ENCODE results near the gene ZFYVE28. TPM values are rescaled to one million over a fixed set of nuclear protein-coding genes. Genes with fewer than 3 reads are reported as not detected.

ZFYVE28 gene
- total RNA-seq, 2 donors from 2014 or later: 6.6 to 30.2 TPM

DNA sequence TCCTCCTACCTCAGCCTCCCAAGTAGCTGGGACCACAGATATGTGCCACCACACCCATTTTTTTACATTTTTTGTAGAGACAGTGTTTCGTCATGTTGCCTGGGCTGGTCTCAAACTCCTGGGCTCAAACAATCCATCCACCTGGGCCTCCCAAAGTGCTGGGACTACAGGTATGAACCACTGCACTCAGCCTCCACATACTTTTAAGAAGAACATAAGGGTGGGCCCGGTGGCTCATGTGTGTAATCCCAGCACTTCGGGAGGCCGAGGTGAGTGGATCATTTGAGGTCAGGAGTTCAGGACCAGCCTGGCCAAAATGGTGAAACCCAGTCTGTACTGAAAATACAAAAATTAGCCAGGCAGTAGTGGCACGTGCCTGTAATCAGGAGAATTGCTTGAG, 105.1 kb downstream of the ZFYVE28 start:
- DNase-seq (ENCODE audit: low spot score): no peak
- intact Hi-C loops (cut with DNase I): no loop called here
- TF ChIP-seq, protein P1, sequence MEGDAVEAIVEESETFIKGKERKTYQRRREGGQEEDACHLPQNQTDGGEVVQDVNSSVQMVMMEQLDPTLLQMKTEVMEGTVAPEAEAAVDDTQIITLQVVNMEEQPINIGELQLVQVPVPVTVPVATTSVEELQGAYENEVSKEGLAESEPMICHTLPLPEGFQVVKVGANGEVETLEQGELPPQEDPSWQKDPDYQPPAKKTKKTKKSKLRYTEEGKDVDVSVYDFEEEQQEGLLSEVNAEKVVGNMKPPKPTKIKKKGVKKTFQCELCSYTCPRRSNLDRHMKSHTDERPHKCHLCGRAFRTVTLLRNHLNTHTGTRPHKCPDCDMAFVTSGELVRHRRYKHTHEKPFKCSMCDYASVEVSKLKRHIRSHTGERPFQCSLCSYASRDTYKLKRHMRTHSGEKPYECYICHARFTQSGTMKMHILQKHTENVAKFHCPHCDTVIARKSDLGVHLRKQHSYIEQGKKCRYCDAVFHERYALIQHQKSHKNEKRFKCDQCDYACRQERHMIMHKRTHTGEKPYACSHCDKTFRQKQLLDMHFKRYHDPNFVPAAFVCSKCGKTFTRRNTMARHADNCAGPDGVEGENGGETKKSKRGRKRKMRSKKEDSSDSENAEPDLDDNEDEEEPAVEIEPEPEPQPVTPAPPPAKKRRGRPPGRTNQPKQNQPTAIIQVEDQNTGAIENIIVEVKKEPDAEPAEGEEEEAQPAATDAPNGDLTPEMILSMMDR (IDR thresholded peaks at IDR 0.05): no peak
- TF ChIP-seq POLR2AphosphoS5 (IDR thresholded peaks at IDR 0.05) (no peak), POLR2A (IDR thresholded peaks at IDR 0.05) (no peak)
- Histone ChIP-seq H3K27ac (no peak overlapping the region), H3K4me3 (no peak overlapping the region), H3K27me3 (replicated peaks; ENCODE audit: insufficient read depth) (no peaks in the 10 kb centered on the region), H3K9me3 (no peaks in the 10 kb centered on the region), H3K4me1 (replicated peaks) (no peaks in the 10 kb centered on the region), H3K36me3 (no peaks in the 10 kb centered on the region)
- 71% methylated on average over 5 of the region's 5 CpGs for WGBS

GRCh38 chr4:2306773-2307410, 111.6 kb downstream of the ZFYVE28 start:
- no peak overlapping the region for H3K27ac ChIP-seq
- no peaks in the 10 kb centered on the region for H3K27me3 ChIP-seq (replicated peaks; ENCODE audit: insufficient read depth)
- TF ChIP-seq POLR2A (IDR thresholded peaks at IDR 0.05): no peak
- no peak for TF ChIP-seq POLR2AphosphoS5 (IDR thresholded peaks at IDR 0.05)
- TF ChIP-seq, protein P1 (IDR thresholded peaks at IDR 0.05): no peak
- H3K4me1 ChIP-seq (replicated peaks): no peaks in the 10 kb centered on the region
- DNase-seq (ENCODE audit: low spot score): no peak
- no peak overlapping the region for H3K4me3 ChIP-seq
- no peaks in the 10 kb centered on the region for H3K9me3 ChIP-seq
- WGBS: 93% methylated on average over 10 of the region's 10 CpGs
- no peaks in the 10 kb centered on the region for H3K36me3 ChIP-seq
- intact Hi-C loops (cut with DNase I): no loop called here

DNA sequence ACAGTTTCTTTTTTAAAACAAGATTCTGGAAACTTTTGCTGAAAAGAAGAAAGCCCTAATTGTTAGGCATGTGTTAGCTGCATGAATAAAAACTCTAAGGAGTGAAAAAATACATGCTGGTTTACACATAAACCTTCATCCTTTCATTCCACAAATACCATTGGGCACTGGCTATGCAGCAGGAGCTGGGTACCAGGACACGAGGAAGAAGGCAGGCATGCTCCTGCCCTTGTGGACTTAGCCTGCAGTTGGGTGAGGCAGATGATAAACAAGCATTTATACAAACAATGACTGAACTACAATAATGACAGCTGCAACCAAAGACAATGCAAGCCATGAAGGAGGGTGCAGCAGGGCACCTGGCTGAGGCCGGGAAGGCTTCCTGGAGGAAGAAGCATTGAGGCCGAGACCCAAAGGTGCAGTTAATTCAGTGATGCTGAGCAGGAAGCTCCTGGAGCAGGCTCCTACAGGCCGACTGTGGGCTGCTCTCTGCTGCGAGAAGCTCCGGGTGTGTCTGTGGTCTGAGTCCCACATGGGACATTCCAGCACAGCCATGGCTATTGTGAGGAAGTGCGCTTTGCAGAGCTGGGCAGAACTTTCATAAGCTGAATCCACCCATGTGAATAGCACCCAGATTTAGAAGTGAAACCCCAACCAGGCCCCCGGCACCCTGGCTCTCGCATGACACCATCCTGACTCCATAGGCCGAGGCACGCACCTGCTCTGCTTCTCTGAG, 112.5 kb downstream of the ZFYVE28 start:
- H3K36me3 ChIP-seq: no peaks in the 10 kb centered on the region
- no peaks in the 10 kb centered on the region for H3K27me3 ChIP-seq (replicated peaks; ENCODE audit: insufficient read depth)
- H3K9me3 ChIP-seq: no peaks in the 10 kb centered on the region
- intact Hi-C loops (cut with DNase I): no loop called here
- no peak overlapping the region for H3K4me3 ChIP-seq
- no peak for DNase-seq (ENCODE audit: low spot score)
- WGBS: 78% methylated on average over 11 of the region's 11 CpGs
- no peak overlapping the region for H3K27ac ChIP-seq
- TF ChIP-seq POLR2A (IDR thresholded peaks at IDR 0.05) (no peak), POLR2AphosphoS5 (IDR thresholded peaks at IDR 0.05) (no peak)
- TF ChIP-seq, protein P1 (IDR thresholded peaks at IDR 0.05): no peak
- no peaks in the 10 kb centered on the region for H3K4me1 ChIP-seq (replicated peaks)

GRCh38 chr4:2304877-2305561, 113.4 kb downstream of the ZFYVE28 start:
- no peaks in the 10 kb centered on the region for H3K9me3 ChIP-seq
- intact Hi-C loops (cut with DNase I): no loop called here
- 89% methylated on average over 41 of the region's 41 CpGs for WGBS

More at GRCh38 chr4:2304877-2305561, 113.4 kb downstream of the ZFYVE28 start:
- Histone ChIP-seq H3K36me3 (no peaks in the 10 kb centered on the region), H3K4me3 (no peak overlapping the region), H3K27ac (no peak overlapping the region), H3K27me3 (replicated peaks; ENCODE audit: insufficient read depth) (no peaks in the 10 kb centered on the region), H3K4me1 (replicated peaks) (no peaks in the 10 kb centered on the region)
- TF ChIP-seq, protein P1 (IDR thresholded peaks at IDR 0.05): no peak
- no peak for TF ChIP-seq POLR2A (IDR thresholded peaks at IDR 0.05)
- TF ChIP-seq POLR2AphosphoS5 (IDR thresholded peaks at IDR 0.05): no peak
- DNase-seq (ENCODE audit: low spot score): no peak
